GM12878 (cell line): ENCODE data around the gene ARL6IP5. TPM values are rescaled to one million over a fixed set of nuclear protein-coding genes. Genes with fewer than 3 reads are reported as not detected.

Source experiments
- ATAC-seq: fragments of 200-7000 bp; cut with Tn5 transposase; 3 replicates; pipeline ENCODE4 v1.9.1; 2020; ENCODE audit warnings: mild to moderate bottlenecking, moderate library complexity
- BruUV-seq: library from RNA; stranded (reverse); fragments of 400-500 nt; replicated peaks from 2 replicates; lab custom pipeline; 2021; lab: Mats Ljungman, UMichigan
- CTCF ChIA-PET: fragments of 300-600 bp; sonication (Branson Sonifier 250); formaldehyde crosslinking; extraction: SDS; loops from one replicate; lab custom pipeline; 2021; ENCODE audit warnings: inconsistent platforms; lab: Yijun Ruan, JAX
- POLR2A ChIA-PET: fragments of 350-600 bp; formaldehyde crosslinking; extraction: SDS; loops from one replicate; lab custom pipeline; 2021; ENCODE audit warnings: inconsistent platforms; lab: Charles Lee
- RAD21 ChIA-PET: fragments of 300-600 bp; sonication (Branson Sonifier 250); formaldehyde crosslinking; loops from one replicate; lab custom pipeline; 2023; ENCODE audit warnings: antibody characterized with exemption; ENCODE audit not compliant: unreplicated experiment; lab: Charles Lee
- SMC1A ChIA-PET: fragments of 300-600 bp; sonication (Branson Sonifier 250); formaldehyde crosslinking; loops from one replicate; lab custom pipeline; 2023; ENCODE audit not compliant: unreplicated experiment, uncharacterized antibody; lab: Charles Lee
- DNase-seq: peaks from one replicate; pipeline ENCODE4 v3.0.0-alpha.2; 2011; ENCODE audit warnings: low read depth, low spot score
- FAIRE-seq: peaks from 3 replicates; lab custom pipeline; 2011; peaks lifted over from hg19 to GRCh38; lab: Jason Lieb, UNC
- H2AFZ ChIP-seq: 2 replicates; pipeline ENCODE4 v1.6.0; 2011; ENCODE audit warnings: low read depth, low read length, control low read depth; ENCODE audit not compliant: control insufficient read depth
- H3K27ac ChIP-seq: 2 replicates; pipeline ENCODE4 v1.5.1; 2011; ENCODE audit warnings: control low read depth; ENCODE audit not compliant: control insufficient read depth, insufficient read depth
- H3K27me3 ChIP-seq, 2 experiments: replicated peaks in 1 of 2; 2 replicates each; pipeline versions ENCODE4 v1.6.0 to v1.6.1; 2011; ENCODE audit warnings: low read length in 1 of 2; ENCODE audit not compliant: control insufficient read depth in 2 of 2, insufficient read depth in 2 of 2
- H3K36me3 ChIP-seq, 2 experiments: 2 replicates each; pipeline ENCODE4 v1.5.1; 2011; ENCODE audit warnings: low read length in 1 of 2; ENCODE audit not compliant: control insufficient read depth in 2 of 2, insufficient read depth in 2 of 2
- H3K4me1 ChIP-seq: 2 replicates; pipeline ENCODE4 v1.6.1; 2011; ENCODE audit warnings: mild to moderate bottlenecking, low read length, moderate library complexity, mixed read lengths; ENCODE audit not compliant: control insufficient read depth, insufficient read depth
- H3K4me2 ChIP-seq: 2 replicates; pipeline ENCODE4 v1.6.0; 2011; ENCODE audit warnings: control low read depth; ENCODE audit not compliant: control insufficient read depth, insufficient read depth
- H3K4me3 ChIP-seq: fragments of 200-600 bp; sonication (generic); 2 replicates; pipeline ENCODE4 v1.5.1; 2016
- H3K79me2 ChIP-seq: 2 replicates; pipeline ENCODE4 v1.6.0; 2011; ENCODE audit warnings: low read length; ENCODE audit not compliant: control insufficient read depth, insufficient read depth
- H3K9ac ChIP-seq: 2 replicates; pipeline ENCODE4 v1.8.0; 2011; ENCODE audit warnings: low read length, control low read depth, mixed read lengths; ENCODE audit not compliant: control insufficient read depth, insufficient read depth
- H3K9me3 ChIP-seq: replicated peaks from 3 replicates; pipeline ENCODE4 v1.5.1; 2011; ENCODE audit warnings: mild to moderate bottlenecking, low read length; ENCODE audit not compliant: control insufficient read depth, insufficient read depth
- H4K20me1 ChIP-seq: 2 replicates; pipeline ENCODE4 v1.6.0; 2011; ENCODE audit not compliant: control insufficient read depth, insufficient read depth
- BCL11A ChIP-seq: IDR thresholded peaks from 2 replicates; pipeline ENCODE4 v1.6.1; 2011; ENCODE audit warnings: low read depth, low read length
- BRCA1 ChIP-seq: IDR thresholded peaks from 2 replicates; pipeline ENCODE4 v1.6.1; 2011; ENCODE audit warnings: low read depth, low read length, improper control_type of control experiment
- CTCF ChIP-seq, 3 experiments: IDR thresholded peaks in 2 of 3; conservative IDR thresholded peaks in 1 of 3; 2 replicates each; pipeline ENCODE4 v1.5.1; 2011; ENCODE audit warnings: low read depth in 3 of 3, low read length in 3 of 3, mild to moderate bottlenecking in 3 of 3, control low read depth in 2 of 3, moderate library complexity in 2 of 3, inconsistent platforms in 1 of 3, mixed read lengths in 1 of 3; ENCODE audit not compliant: control insufficient read depth in 2 of 3, insufficient read depth in 1 of 3; ENCODE audit errors: extremely low read depth in 1 of 3
- E4F1 ChIP-seq: fragments of 450-650 bp; IDR thresholded peaks from 2 replicates; pipeline ENCODE4 v1.6.1; 2018; ENCODE audit warnings: borderline replicate concordance, mild to moderate bottlenecking; ENCODE audit not compliant: partially characterized antibody
- GABPA ChIP-seq: IDR thresholded peaks from 2 replicates; pipeline ENCODE4 v1.6.1; 2014; ENCODE audit warnings: antibody characterized with exemption, low read depth, mild to moderate bottlenecking, inconsistent platforms
- GATAD2B ChIP-seq: fragments of 450-650 bp; conservative IDR thresholded peaks from 2 replicates; pipeline ENCODE4 v1.6.1; 2017; ENCODE audit warnings: low read depth, mild to moderate bottlenecking, moderate library complexity
- HCFC1 ChIP-seq: fragments of 150-350 bp; IDR thresholded peaks from 2 replicates; pipeline ENCODE4 v1.6.1; 2014; ENCODE audit warnings: low read length
- IRF5 ChIP-seq: fragments of 450-650 bp; IDR thresholded peaks from 2 replicates; pipeline ENCODE4 v1.6.1; 2017; ENCODE audit warnings: borderline replicate concordance
- JUNB ChIP-seq: IDR thresholded peaks from 2 replicates; pipeline ENCODE4 v1.6.1; 2016; ENCODE audit warnings: antibody characterized with exemption, mild to moderate bottlenecking
- MLLT1 ChIP-seq: fragments of 450-650 bp; IDR thresholded peaks from 2 replicates; pipeline ENCODE4 v1.6.1; 2016; ENCODE audit warnings: mild to moderate bottlenecking
- NBN ChIP-seq: fragments of 450-650 bp; IDR thresholded peaks from 2 replicates; pipeline ENCODE4 v1.6.1; 2016
- NR2C2 ChIP-seq: IDR thresholded peaks from 2 replicates; pipeline ENCODE4 v1.6.1; 2011; ENCODE audit warnings: borderline replicate concordance, low read depth; ENCODE audit not compliant: control insufficient read depth, insufficient read length
- NR2F1 ChIP-seq: fragments of 450-650 bp; conservative IDR thresholded peaks from 2 replicates; pipeline ENCODE4 v1.6.1; 2017; ENCODE audit warnings: mild to moderate bottlenecking
- POLR2AphosphoS5 ChIP-seq: IDR thresholded peaks from 2 replicates; pipeline ENCODE4 v1.6.1; 2011; ENCODE audit warnings: mild to moderate bottlenecking, low read length, inconsistent platforms
- RB1 ChIP-seq: fragments of 450-650 bp; formaldehyde crosslinking; IDR thresholded peaks from 2 replicates; pipeline ENCODE4 v1.6.1; 2017; ENCODE audit warnings: mild to moderate bottlenecking, borderline replicate concordance
- RCOR1 ChIP-seq: conservative IDR thresholded peaks from 2 replicates; pipeline ENCODE4 v1.6.1; 2012; ENCODE audit warnings: low read depth, low read length, improper control_type of control experiment
- SPI1 ChIP-seq: IDR thresholded peaks from 2 replicates; pipeline ENCODE4 v1.6.1; 2011; ENCODE audit warnings: low read depth, mild to moderate bottlenecking, low read length, moderate library complexity, borderline replicate concordance; ENCODE audit not compliant: insufficient read depth
- ZNF24 ChIP-seq: fragments of 450-650 bp; IDR thresholded peaks from 2 replicates; pipeline ENCODE4 v1.6.1; 2017; ENCODE audit warnings: antibody characterized with exemption, mild to moderate bottlenecking
- WGBS: methylation state at CpG from one replicate; pipeline ENCODE4 v1.1.6; 2016; ENCODE audit warnings: low lambda C conversion rate; ENCODE audit not compliant: insufficient replicate concordance, insufficient coverage; ENCODE audit errors: missing lambda C conversion rate; 5-methylcytosine and 5-hydroxymethylcytosine counted together
- in situ Hi-C: fragments of 300-500 bp; cut with MboI; formaldehyde crosslinking; loops from 9 replicates; pipeline ENCODE4 v1.14.3; 2018; ENCODE audit warnings: mixed read lengths
- intact Hi-C: fragments of 100-400 bp; cut with micrococcal nuclease; formaldehyde crosslinking; loops from one replicate; pipeline ENCODE4 v1.14.2; 2022; ENCODE audit not compliant: unreplicated experiment
- polyA plus RNA-seq, 11 experiments: library from polyadenylated mRNA; depleted of rRNA in 4 of 11; unstranded in 6 of 11; stranded (reverse) in 5 of 11; fragments of >200 nt; fragmentation: Nextera tagmentation in 4 of 11; fragmentation: Illumina TruSeq in 1 of 11; extraction: Ambion mirVana in 4 of 11; extraction: Trizol in 1 of 11; gene quantifications; 1 replicate in 1 of 11; 2 replicates in 10 of 11; pipeline versions ENCODE4 v1.2.1 to v1.2.3, GENCODE V29; 2011 to 2016; ENCODE audit warnings: inconsistent platforms in 2 of 11, missing spikeins in 2 of 11, low read depth in 1 of 11
- total RNA-seq, 4 experiments: library from RNA; depleted of rRNA in 3 of 4; stranded (reverse); fragments of >200 nt in 3 of 4; fragmentation: Illumina TruSeq in 1 of 4; extraction: Trizol in 1 of 4; gene quantifications; 2 replicates each; pipeline versions ENCODE4 v1.2.1 to v1.2.3, GENCODE V29; 2013 to 2021

The ARL6IP5 gene
- total and polyA plus RNA-seq, 10 of the 15 experiments (the other 5 are each of a cell fraction or from before 2014, with no cell fraction given): 78.2 to 310 (median 148) TPM

GRCh38 chr3:69107841-69108240, 23.1 kb downstream of the ARL6IP5 start (continued):
- TF ChIP-seq MLLT1: no peak
- no peak for TF ChIP-seq ZNF24
- no peak for TF ChIP-seq GABPA
- TF ChIP-seq POLR2AphosphoS5: no peak
- no peak for TF ChIP-seq SPI1
- no peak for TF ChIP-seq CTCF (IDR thresholded peaks at IDR 0.05 in 2 of 3, conservative IDR thresholded peaks at IDR 0.05 in 1 of 3; ENCODE audit: control insufficient read depth in 2 of 3, extremely low read depth in 1 of 3, insufficient read depth in 1 of 3, low read depth in 3 of 3, low read length in 3 of 3)
- no peak for TF ChIP-seq GATAD2B
- TF ChIP-seq BRCA1: no peak
- TF ChIP-seq, all 136 proteins: peak for 0

- H3K4me2 ChIP-seq: no peak overlapping the region
- ChIA-PET POLR2A (no interaction called here), CTCF (interaction anchor here (5.8 kb wide), 1 partner anchor 12 kb away, joined by 28 read pairs; no protein-coding TSS in a partner anchor), RAD21 (interaction anchor here (2.0 to 4.4 kb wide), 2 partner anchors 11 to 14 kb away, joined by 4 to 20 read pairs; no protein-coding TSS in a partner anchor), SMC1A (interaction anchor here (0.8 to 1.7 kb wide), 3 partner anchors 10 to 76 kb away, joined by 3 to 7 read pairs (median 3); no protein-coding TSS in a partner anchor)
- in situ Hi-C loops (no loop called here), intact Hi-C loops (no loop called here)
- WGBS: 62% methylated on average over 5 of the region's 5 CpGs
- no peak overlapping the region for H3K27ac ChIP-seq
- H2AFZ ChIP-seq: no peak overlapping the region
- H3K9me3 ChIP-seq: no peaks in the 10 kb centered on the region
- H3K4me3 ChIP-seq: no peak overlapping the region
- no peak for FAIRE-seq
- ATAC-seq: no peak
- BruUV-seq: no TSS peak
- H4K20me1 ChIP-seq: peaks cover 4% of the 10 kb centered on the region; the same call in 1 of the 2 replicates
- H3K79me2 ChIP-seq: no peaks in the 10 kb centered on the region
- H3K9ac ChIP-seq: no peak overlapping the region
- H3K4me1 ChIP-seq: no peaks in the 10 kb centered on the region
- H3K36me3 ChIP-seq: peaks cover 0 to 16% of the 10 kb centered on the region in 2 experiments; a peak in 3 of 4 replicates
- no peak for DNase-seq
- no peaks in the 10 kb centered on the region for H3K27me3 ChIP-seq
- TF ChIP-seq E4F1 (no peak), RCOR1 (no peak), RB1 (no peak), NR2F1 (no peak), NBN (no peak), IRF5 (no peak), JUNB (no peak), HCFC1 (no peak), BCL11A (no peak), NR2C2 (no peak)
Measured at GRCh38 chr3:69108811-69109210, 24.1 kb downstream of the ARL6IP5 start.
